ENCODE measurements around the gene MCMBP.

MCMBP gene

GRCh38 chr10:119782981-119783664, 89.5 kb downstream of the MCMBP start:
- no peak for FAIRE-seq

GRCh38 chr10:119781498-119781897, 91.1 kb downstream of the MCMBP start:
- FAIRE-seq = no peak

- FAIRE-seq = no peak
These were observed 91.7 kb downstream of the MCMBP start for GRCh38 chr10:119780879-119781480.

All from G401.6 (cell line).